Measurements from ENCODE around the gene ATP2A2.
"Not testable (repeated sequence)": the region's sequence is repeated elsewhere in the genome, so short reads cannot be mapped to it uniquely, and the experiment has no call there.

ATP2A2 gene

DNA sequence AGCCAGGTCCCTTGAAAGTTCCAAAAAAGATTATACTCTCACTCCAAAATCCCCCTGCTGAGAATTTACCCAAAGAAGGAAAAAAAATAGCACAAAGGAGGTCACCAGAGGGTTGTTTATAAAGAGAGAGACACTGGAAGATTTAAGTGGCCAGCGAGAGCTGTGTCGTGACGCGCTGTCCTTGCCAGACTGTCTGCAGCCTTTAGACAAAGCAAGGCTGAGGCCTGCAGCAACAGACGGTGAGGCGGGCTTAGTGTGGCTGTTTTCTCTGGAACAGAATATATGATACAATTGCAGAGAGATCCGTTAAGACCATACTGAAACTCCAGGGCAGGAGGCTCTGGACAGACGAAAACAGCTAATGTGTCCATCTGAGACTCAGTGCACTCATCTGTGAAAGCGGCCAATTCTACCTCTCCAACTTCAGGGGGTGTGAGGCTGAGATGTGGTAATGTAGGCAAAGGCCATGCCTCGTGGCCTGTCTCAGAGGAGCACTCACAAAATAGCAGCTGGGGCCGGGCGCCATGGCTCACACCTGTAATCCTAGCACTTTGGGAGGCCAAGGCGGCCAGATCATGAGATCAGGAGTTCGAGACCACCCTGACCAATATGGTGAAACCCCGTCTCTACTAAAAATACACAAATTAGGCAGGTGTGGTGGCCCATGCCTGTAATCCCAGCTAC is 86.3 kb downstream of the ATP2A2 start:
- Histone ChIP-seq H3K4me1 (ENCODE audit: insufficient read depth, low read length) (no peaks in the 10 kb centered on the region), H3K9me3 (ENCODE audit: control insufficient read depth, insufficient read depth, low read length) (no peaks in the 10 kb centered on the region), H3K9ac (ENCODE audit: low read depth, low read length) (no peak overlapping the region), H3K36me3 (ENCODE audit: insufficient read depth, low read length) (no peaks in the 10 kb centered on the region)

DNA sequence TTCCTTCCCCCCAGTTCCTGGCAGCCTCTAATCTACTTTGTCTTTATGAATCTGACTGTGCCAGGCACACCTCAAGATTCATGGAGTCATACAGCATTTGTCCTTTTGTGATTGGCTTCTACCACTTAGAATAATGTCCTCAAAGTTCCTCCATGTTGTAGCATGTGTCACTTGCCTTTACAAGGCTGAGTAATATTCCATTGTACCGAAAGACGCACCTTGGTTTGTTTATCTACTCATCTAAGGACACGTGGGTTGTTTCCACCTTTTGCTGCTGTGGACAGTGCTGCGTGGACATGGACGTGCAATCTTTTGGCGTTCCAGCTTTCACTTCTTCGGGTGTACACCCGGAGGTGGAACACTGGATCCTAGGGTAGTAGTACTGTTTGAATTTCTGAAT is 88.9 kb downstream of the ATP2A2 start:
- Histone ChIP-seq H3K4me1 (ENCODE audit: insufficient read depth, low read length) (no peaks in the 10 kb centered on the region), H3K9me3 (ENCODE audit: control insufficient read depth, insufficient read depth, low read length) (no peaks in the 10 kb centered on the region), H3K36me3 (ENCODE audit: insufficient read depth, low read length) (peaks cover 10% of the 10 kb centered on the region), H3K9ac (ENCODE audit: low read depth, low read length) (no peak overlapping the region)

DNA sequence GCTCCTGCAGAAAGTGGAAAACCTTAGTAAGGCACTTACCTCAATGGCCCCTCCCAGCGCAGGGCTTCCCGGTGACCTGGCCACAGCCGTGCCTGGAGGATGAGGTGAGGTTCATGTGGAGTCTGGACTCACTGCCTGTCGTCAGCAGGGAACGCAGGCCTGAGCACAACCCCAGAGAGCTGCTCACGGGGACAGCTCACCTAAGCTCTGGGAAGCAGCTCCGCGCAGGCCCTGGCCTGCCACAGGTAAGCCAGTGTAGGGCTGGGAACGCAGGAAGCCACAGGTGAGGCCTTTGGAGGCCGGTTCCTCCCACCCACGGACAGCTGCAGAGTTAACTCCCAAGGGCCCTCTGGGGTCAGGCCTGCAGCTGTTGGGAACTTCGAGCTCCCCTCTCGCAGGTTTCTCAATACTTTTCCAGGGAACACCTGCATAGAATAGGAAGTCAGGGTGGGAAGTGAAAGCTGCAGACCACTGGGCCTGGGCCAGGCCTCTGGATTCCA is 89.7 kb downstream of the ATP2A2 start:
- Histone ChIP-seq H3K4me1 (ENCODE audit: insufficient read depth, low read length) (no peaks in the 10 kb centered on the region), H3K9me3 (ENCODE audit: control insufficient read depth, insufficient read depth, low read length) (no peaks in the 10 kb centered on the region), H3K36me3 (ENCODE audit: insufficient read depth, low read length) (peaks cover 18% of the 10 kb centered on the region), H3K9ac (ENCODE audit: low read depth, low read length) (no peak overlapping the region)

DNA sequence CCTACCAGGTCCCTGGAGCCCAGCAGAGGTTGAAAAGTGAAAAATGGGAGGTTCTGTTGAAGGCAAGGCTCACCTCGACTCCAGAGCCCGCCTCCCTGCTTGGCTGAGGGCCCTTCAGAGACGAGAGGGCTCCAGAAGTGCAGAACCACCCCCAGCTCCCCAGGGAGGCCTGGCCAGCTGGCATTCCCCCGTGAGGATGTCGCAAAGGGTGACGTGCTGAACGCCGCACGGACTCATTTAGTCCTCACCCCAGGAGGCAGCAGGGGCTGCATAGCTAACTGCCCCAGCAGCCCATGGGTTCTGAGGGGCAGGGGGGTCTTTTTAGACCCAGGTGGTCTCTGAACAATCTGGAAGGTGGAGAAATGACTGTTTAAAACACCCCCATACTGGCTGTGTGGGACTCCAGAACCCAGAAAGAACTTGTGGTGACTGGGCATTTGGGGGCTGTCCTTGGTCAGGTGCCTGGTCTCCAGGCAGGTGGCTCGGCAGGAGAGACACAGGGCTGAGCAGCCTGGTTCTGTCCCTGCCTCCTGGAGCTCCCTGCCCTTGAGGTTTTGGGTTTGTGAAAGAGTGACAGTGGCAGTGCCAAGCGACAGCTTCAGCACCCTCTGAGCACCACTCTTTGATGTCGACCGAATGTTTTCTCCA is 90.5 kb downstream of the ATP2A2 start:
- Histone ChIP-seq H3K4me1 (ENCODE audit: insufficient read depth, low read length) (no peaks in the 10 kb centered on the region), H3K36me3 (ENCODE audit: insufficient read depth, low read length) (peaks cover 20% of the 10 kb centered on the region)

DNA sequence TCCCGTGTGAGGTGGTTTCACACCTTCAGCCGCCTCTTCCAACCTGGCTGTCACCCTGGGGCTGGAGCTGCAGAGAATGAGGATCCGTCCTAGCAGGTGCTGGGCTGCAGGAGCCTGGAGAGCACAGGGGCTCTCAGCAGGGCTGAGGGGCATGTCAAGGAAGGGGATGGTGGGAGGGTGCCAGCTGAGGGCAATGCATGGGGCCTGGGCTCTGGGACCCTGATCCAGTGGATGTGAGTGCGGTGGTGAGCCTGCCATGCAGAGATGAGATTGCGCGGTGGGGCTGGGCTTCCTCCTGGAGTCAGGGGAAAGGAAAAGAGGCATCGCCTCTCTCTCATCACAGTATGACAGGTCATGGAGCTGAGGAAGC is 91.0 kb downstream of the ATP2A2 start:
- no peaks in the 10 kb centered on the region for H3K4me1 ChIP-seq (ENCODE audit: insufficient read depth, low read length)
- peaks cover 20% of the 10 kb centered on the region for H3K36me3 ChIP-seq (ENCODE audit: insufficient read depth, low read length)
- no peak overlapping the region for H3K9ac ChIP-seq (ENCODE audit: low read depth, low read length)
- no peaks in the 10 kb centered on the region for H3K9me3 ChIP-seq (ENCODE audit: control insufficient read depth, insufficient read depth, low read length)

More for the DNA sequence above, 90.5 kb downstream of the ATP2A2 start:
- Histone ChIP-seq H3K9ac (ENCODE audit: low read depth, low read length) (no peak overlapping the region), H3K9me3 (ENCODE audit: control insufficient read depth, insufficient read depth, low read length) (no peaks in the 10 kb centered on the region)

DNA sequence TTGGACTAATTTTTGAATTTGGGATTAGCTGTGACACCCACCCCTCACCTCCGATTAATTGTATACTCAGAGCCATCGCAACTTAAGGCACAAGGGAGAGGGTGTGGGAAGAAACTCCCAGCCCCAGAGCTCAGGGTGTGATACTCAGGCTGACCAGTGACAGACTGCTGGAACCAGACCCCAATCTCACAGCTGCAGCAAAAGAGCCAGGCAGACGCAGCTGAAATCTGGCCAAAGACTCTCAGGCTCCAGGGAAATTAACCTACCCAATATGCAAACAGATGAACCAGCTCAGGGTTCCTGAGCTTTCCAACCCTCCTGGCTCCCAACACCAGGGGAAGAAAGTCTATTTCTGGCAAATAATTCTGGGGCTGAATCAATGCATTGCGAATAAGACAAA is 92.0 kb downstream of the ATP2A2 start:
- no peaks in the 10 kb centered on the region for H3K4me1 ChIP-seq (ENCODE audit: insufficient read depth, low read length)
- H3K36me3 ChIP-seq (ENCODE audit: insufficient read depth, low read length) = peaks cover 25% of the 10 kb centered on the region
- no peak overlapping the region for H3K9ac ChIP-seq (ENCODE audit: low read depth, low read length)
- H3K9me3 ChIP-seq (ENCODE audit: control insufficient read depth, insufficient read depth, low read length) = no peaks in the 10 kb centered on the region

DNA sequence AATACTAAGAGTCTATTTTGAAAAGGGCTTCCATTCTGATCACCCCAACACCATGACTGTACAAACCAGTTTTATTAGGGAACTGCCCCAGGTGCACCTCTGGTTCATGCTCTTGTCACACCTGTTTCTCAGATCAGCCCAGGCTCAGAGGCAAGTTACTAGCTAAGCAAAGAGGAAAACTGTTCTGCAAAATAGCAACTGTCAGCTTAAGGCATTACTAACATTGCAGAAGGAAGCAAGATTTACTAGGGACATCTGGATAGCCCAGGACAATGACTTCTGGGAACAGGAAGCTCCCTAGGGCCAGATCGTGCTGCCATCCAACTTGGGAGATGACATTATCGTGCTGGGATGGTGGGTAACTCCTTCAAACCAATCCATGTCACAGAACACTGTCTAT is 92.4 kb downstream of the ATP2A2 start:
- no peaks in the 10 kb centered on the region for H3K9me3 ChIP-seq (ENCODE audit: control insufficient read depth, insufficient read depth, low read length)
- peaks cover 25% of the 10 kb centered on the region for H3K36me3 ChIP-seq (ENCODE audit: insufficient read depth, low read length)
- H3K9ac ChIP-seq (ENCODE audit: low read depth, low read length) = no peak overlapping the region
- no peaks in the 10 kb centered on the region for H3K4me1 ChIP-seq (ENCODE audit: insufficient read depth, low read length)

DNA sequence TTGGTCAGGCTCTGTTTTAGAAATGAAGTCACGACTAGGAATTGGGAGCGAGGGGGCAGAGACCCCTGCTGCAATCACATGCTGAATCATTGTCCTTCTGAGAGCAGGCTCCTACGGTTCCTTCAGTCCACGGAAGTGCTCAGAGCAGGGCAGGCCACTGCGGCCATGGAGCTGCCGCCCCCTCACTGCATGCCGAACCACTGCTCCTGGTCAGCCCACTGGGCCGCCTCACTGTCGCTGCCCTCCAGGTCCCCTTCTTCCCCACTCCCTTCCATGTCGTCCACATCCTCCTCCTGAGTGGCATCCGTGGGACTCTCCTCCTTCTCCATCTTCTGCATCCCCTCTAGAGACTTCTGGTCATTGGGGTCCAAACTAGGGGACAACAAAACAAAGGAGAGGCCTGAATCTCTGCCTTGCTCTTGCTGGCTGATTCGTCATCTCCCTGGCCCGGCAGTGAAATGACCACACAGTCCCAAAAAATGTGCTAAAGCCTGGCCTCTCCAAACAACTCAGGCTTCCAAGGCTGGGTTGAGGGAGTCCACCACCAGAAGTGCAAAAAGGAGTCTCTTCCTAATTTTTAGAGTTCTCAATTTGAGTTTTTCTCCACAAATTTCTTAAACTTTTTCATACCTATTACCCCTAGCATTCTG is 93.0 kb downstream of the ATP2A2 start:
- no peaks in the 10 kb centered on the region for H3K9me3 ChIP-seq (ENCODE audit: control insufficient read depth, insufficient read depth, low read length)
- no peaks in the 10 kb centered on the region for H3K4me1 ChIP-seq (ENCODE audit: insufficient read depth, low read length)
- H3K9ac ChIP-seq (ENCODE audit: low read depth, low read length) = no peak overlapping the region
- peaks cover 28% of the 10 kb centered on the region for H3K36me3 ChIP-seq (ENCODE audit: insufficient read depth, low read length)

DNA sequence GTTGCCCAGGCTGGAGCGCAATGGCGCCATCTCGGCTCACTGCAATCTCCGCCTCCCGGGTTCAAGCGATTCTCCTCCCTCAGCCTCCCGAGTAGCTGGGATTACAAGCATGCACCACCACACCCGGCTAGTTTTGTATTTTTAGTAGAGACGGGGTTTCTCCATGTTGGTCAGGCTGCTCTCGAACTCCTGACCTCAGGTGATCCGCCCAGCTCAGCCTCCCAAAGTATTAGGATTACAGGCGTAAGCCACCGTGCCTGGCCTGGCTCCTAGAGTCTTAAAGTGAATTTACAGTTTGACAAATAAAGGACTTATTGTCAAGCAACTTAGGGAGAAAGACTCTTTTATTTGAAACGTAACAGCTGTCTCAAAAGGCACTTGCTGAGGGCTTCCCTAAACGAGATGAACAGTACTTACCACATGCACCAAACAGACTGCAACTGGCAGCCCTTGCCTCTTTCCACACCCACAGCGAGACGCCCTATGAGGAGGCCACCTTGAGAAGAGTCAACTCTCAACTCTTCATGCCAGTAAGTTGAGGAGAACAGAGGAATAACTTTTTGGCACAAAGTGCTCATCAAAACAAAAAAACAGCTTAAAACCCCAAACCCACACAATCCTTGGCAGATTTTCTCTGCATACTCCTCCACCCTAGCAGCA is 97.2 kb downstream of the ATP2A2 start:
- H3K4me1 ChIP-seq (ENCODE audit: insufficient read depth, low read length); H3K9ac ChIP-seq (ENCODE audit: low read depth, low read length); H3K9me3 ChIP-seq (ENCODE audit: control insufficient read depth, insufficient read depth, low read length): not testable (repeated sequence)
- peaks cover 46% of the 10 kb centered on the region for H3K36me3 ChIP-seq (ENCODE audit: insufficient read depth, low read length)

DNA sequence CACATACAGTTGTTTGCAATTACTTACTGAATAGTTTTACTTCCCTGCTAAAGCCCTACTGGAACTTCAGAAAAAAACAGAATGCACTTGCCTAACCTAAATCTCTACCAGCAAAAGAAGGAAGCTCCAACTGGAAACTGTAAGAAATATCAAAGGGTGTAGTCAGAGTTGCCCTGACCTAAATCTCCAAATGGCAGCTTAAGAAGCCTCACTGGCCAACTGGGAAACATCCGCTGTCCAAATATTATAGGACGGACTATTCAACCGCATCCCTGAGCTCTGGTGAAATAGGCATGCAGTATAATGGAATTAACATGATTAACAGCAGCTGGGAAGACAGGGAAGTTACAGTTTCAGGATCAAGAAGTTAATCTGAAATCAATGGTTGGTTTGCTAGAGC is 98.2 kb downstream of the ATP2A2 start:
- no peaks in the 10 kb centered on the region for H3K9me3 ChIP-seq (ENCODE audit: control insufficient read depth, insufficient read depth, low read length)
- H3K36me3 ChIP-seq (ENCODE audit: insufficient read depth, low read length) = peaks cover 41% of the 10 kb centered on the region
- no peaks in the 10 kb centered on the region for H3K4me1 ChIP-seq (ENCODE audit: insufficient read depth, low read length)
- H3K9ac ChIP-seq (ENCODE audit: low read depth, low read length) = no peak overlapping the region

DNA sequence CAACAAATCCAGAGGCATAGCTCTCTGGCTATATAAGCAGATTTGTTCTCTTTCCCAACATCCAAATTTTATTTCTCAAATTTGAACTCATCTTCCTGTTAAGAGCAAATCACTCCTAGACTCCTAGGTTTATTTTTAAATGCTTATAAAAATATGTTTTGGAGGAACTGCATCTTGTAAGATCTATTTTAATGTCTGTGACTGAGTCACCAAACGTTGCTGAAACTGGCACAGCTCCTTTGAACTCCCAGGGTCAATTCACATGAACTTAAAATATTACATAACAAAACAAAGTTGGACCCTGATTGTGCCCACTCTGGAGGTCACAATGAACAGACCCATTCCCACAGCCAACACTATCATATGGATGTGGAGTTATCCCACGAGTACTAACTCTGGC is 98.6 kb downstream of the ATP2A2 start:
- no peaks in the 10 kb centered on the region for H3K9me3 ChIP-seq (ENCODE audit: control insufficient read depth, insufficient read depth, low read length)
- H3K4me1 ChIP-seq (ENCODE audit: insufficient read depth, low read length) = no peaks in the 10 kb centered on the region
- H3K36me3 ChIP-seq (ENCODE audit: insufficient read depth, low read length) = peaks cover 40% of the 10 kb centered on the region
- no peak overlapping the region for H3K9ac ChIP-seq (ENCODE audit: low read depth, low read length)

DNA sequence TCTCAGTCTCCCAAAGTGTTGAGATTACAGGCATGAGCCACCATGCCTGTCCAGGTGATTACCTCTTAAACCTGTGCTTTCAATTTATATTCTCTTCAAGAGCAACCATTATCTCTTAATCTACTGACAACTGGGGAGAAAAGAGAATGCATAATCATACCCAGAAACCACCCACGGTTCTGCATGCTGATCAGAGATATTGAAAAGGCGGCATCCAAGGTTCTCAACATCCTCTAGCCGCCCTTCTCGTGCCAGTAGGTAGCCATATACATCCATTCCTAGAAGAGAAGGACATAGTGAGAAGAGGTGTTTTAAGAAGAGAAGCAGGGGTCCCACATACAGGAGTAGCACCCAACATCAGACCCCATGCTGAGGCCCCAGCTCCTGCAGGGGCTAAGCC is 101.6 kb downstream of the ATP2A2 start:
- no peaks in the 10 kb centered on the region for H3K4me1 ChIP-seq (ENCODE audit: insufficient read depth, low read length)
- H3K36me3 ChIP-seq (ENCODE audit: insufficient read depth, low read length) = peaks cover 43% of the 10 kb centered on the region
- H3K9ac ChIP-seq (ENCODE audit: low read depth, low read length) = no peak overlapping the region
- no peaks in the 10 kb centered on the region for H3K9me3 ChIP-seq (ENCODE audit: control insufficient read depth, insufficient read depth, low read length)
